Measurements from ENCODE around the gene PRMT2. TPM values are rescaled to one million over a fixed set of nuclear protein-coding genes. Genes with fewer than 3 reads are reported as not detected.
A peak's percentile ranks its signal among the peaks of the same experiment; 100 is the strongest.
"Not testable (repeated sequence)": the region's sequence is repeated elsewhere in the genome, so short reads cannot be mapped to it uniquely, and the experiment has no call there.

PRMT2 gene
- total RNA-seq, 2 donors from 2014 or later, result 81.3 to 95.1 TPM

GRCh38 chr21:46621457-46622182 lies 13.9 kb upstream of the PRMT2 start:
- H3K27me3 Mint-ChIP-seq (ENCODE audit: low read depth), result no peaks in the 10 kb centered on the region
- ATAC-seq (replicated peaks in 1 of 2) (peak; percentile 57 to 75), DNase-seq (peak in 1 of 2 donors; percentile 16)
- H3K9me3 Mint-ChIP-seq, result peaks cover 3 to 10% of the 10 kb centered on the region in 2 donors
- H3K27ac Mint-ChIP-seq, result peak overlapping the region; percentile 89
- H3K36me3 Mint-ChIP-seq (ENCODE audit: insufficient read depth in 2 of 2), result peaks cover 4 to 14% of the 10 kb centered on the region in 2 donors
- H3K4me1 Mint-ChIP-seq (ENCODE audit: low read depth), result peaks cover 40% of the 10 kb centered on the region
- peak overlapping the region; percentile 61 to 70 for H3K4me3 Mint-ChIP-seq

GRCh38 chr21:46622226-46622625 lies 13.2 kb upstream of the PRMT2 start:
- peak overlapping the region; percentile 89 for H3K27ac Mint-ChIP-seq
- H3K4me1 Mint-ChIP-seq (ENCODE audit: low read depth), result peaks cover 46% of the 10 kb centered on the region
- DNase-seq, result peak in 1 of 2 donors; percentile 17
- peaks cover 3 to 10% of the 10 kb centered on the region in 2 donors for H3K9me3 Mint-ChIP-seq
- peak; percentile 65 to 72 for ATAC-seq (replicated peaks in 1 of 2)
- peaks cover 4 to 15% of the 10 kb centered on the region in 2 donors for H3K36me3 Mint-ChIP-seq (ENCODE audit: insufficient read depth in 2 of 2)
- no peaks in the 10 kb centered on the region for H3K27me3 Mint-ChIP-seq (ENCODE audit: low read depth)
- H3K4me3 Mint-ChIP-seq, result peak overlapping the region; percentile 61 to 70

DNA sequence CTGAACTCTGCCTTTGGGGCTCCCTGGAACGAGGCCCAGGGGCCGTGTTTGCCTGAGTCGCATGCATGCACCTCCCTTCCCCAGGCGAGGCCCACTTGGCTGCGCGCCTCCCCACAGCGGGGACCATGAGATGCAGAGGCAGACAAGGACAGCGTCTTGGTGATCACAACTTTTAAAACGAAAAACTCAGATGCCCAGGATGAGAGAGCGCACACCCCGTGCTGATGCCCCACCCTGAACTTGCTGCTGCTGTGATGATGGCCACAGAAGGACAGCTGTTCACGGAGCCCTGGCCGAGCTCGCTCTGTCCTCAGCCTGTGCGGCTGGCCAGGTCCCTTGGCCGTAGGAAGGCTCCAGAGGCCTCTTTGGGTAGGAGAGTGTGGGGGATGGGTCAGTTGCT lies 11.4 kb upstream of the PRMT2 start:
- ATAC-seq (replicated peaks in 1 of 2) (no peak), DNase-seq (no peak)
- Mint-ChIP-seq H3K9me3 (peaks cover 6 to 13% of the 10 kb centered on the region in 2 donors), H3K4me3 (no peak overlapping the region), H3K27me3 (ENCODE audit: low read depth) (no peaks in the 10 kb centered on the region), H3K36me3 (ENCODE audit: insufficient read depth in 2 of 2) (peaks cover 4 to 15% of the 10 kb centered on the region in 2 donors), H3K27ac (no peak overlapping the region), H3K4me1 (ENCODE audit: low read depth) (peaks cover 55% of the 10 kb centered on the region)

- Mint-ChIP-seq H3K9me3 (peaks cover 6 to 13% of the 10 kb centered on the region in 2 donors), H3K36me3 (ENCODE audit: insufficient read depth in 2 of 2) (peaks cover 4 to 14% of the 10 kb centered on the region in 2 donors), H3K4me3 (no peak overlapping the region), H3K4me1 (ENCODE audit: low read depth) (peaks cover 57% of the 10 kb centered on the region), H3K27ac (no peak overlapping the region), H3K27me3 (ENCODE audit: low read depth) (no peaks in the 10 kb centered on the region)
- ATAC-seq (replicated peaks in 1 of 2) (no peak), DNase-seq (no peak)
These were observed 9.7 kb upstream of the PRMT2 start for GRCh38 chr21:46625759-46626158.

DNA sequence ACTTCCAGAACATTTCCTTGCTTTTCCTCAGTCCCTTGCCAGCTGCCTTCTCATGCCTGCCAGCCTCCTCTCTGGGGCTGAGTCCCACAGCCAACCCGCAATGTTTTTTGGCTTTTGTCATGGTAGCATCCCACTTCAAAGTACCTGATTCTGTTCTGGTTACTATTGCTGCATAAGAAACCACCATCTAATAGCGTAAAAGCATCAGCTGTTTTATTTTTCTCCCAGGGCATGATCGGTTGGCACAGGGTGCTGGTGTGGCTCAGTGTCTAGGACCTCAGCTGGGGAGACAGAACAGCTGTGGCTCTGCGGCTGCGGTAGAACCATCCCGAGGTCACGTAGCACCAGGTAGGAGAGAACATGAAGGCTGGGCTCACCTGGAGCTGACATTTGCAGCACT lies 8.9 kb upstream of the PRMT2 start:
- H3K4me1 Mint-ChIP-seq (ENCODE audit: low read depth), result peaks cover 49% of the 10 kb centered on the region
- DNase-seq, result no peak
- H3K36me3 Mint-ChIP-seq (ENCODE audit: insufficient read depth in 2 of 2), result peaks cover 5 to 16% of the 10 kb centered on the region in 2 donors
- H3K4me3 Mint-ChIP-seq, result peak overlapping the region; percentile 5 to 44
- ATAC-seq (replicated peaks in 1 of 2), result peak; percentile 27 to 58
- no peaks in the 10 kb centered on the region for H3K27me3 Mint-ChIP-seq (ENCODE audit: low read depth)
- H3K9me3 Mint-ChIP-seq, result peaks cover 6 to 13% of the 10 kb centered on the region in 2 donors
- peak overlapping the region; percentile 10 for H3K27ac Mint-ChIP-seq

DNA sequence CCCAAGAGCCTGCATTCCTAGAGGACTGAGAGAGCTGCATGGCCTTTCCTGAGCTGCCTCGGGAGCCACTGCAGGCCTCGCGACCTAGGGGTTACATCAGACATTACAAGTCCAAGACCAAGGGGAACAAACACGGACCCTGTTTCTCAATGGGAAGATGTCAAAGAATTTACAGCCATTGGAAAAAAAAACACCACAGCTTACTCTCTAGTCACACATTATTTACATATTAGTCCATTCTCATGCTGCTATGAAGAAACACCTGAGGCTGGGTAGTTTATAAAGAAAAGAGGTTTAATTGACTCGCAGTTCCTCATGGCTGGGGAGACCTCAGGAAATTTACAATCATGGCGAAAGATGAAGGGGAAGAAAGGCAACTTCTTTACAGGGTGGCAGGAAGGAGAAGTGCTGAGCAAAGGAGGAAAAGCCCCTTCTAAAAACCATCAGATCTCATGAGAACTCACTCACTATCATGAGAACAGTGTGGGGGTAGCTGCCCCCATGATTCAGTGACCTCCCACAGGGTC lies 8.4 kb upstream of the PRMT2 start:
- H3K4me1 Mint-ChIP-seq (ENCODE audit: low read depth), result peaks cover 44% of the 10 kb centered on the region
- no peak for ATAC-seq (replicated peaks in 1 of 2)
- no peak for DNase-seq
- H3K27me3 Mint-ChIP-seq (ENCODE audit: low read depth), result no peaks in the 10 kb centered on the region
- H3K36me3 Mint-ChIP-seq (ENCODE audit: insufficient read depth in 2 of 2), result peaks cover 6 to 16% of the 10 kb centered on the region in 2 donors
- peak overlapping the region; percentile 3 for H3K27ac Mint-ChIP-seq
- peak overlapping the region in 1 of 2 donors; percentile 44 for H3K4me3 Mint-ChIP-seq
- peaks cover 6 to 13% of the 10 kb centered on the region in 2 donors for H3K9me3 Mint-ChIP-seq

DNA sequence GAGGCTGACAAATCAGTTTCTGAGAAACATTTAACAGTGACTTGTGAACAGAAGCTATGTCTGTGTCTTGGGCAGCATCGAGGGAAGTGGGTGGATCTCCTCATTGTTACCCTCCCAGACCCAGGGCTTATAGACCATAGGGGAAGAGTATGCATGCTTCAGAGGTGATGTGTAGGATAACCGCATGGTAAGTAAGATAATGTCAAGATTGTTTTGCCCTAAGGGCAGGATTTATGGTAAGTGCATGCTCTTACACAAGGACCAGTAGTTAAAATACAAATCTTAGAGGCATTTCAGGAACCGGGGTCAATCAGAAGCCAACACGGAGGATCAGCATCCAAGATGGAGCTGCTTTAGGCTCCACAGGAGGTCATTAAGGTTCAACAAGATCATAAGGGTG lies 7.7 kb upstream of the PRMT2 start:
- no peak for DNase-seq
- Mint-ChIP-seq H3K27me3 (ENCODE audit: low read depth) (no peaks in the 10 kb centered on the region), H3K36me3 (ENCODE audit: insufficient read depth in 2 of 2) (peaks cover 6 to 16% of the 10 kb centered on the region in 2 donors), H3K4me3 (no peak overlapping the region), H3K9me3 (peaks cover 6 to 13% of the 10 kb centered on the region in 2 donors), H3K27ac (no peak overlapping the region), H3K4me1 (ENCODE audit: low read depth) (peaks cover 44% of the 10 kb centered on the region)
- ATAC-seq (replicated peaks in 1 of 2), result no peak

- ATAC-seq (replicated peaks in 1 of 2), result no peak
- Mint-ChIP-seq H3K27me3 (ENCODE audit: low read depth) (no peaks in the 10 kb centered on the region), H3K36me3 (ENCODE audit: insufficient read depth in 2 of 2) (peaks cover 6 to 16% of the 10 kb centered on the region in 2 donors), H3K4me1 (ENCODE audit: low read depth) (peaks cover 50% of the 10 kb centered on the region), H3K4me3 (no peak overlapping the region), H3K27ac (no peak overlapping the region), H3K9me3 (peaks cover 6 to 13% of the 10 kb centered on the region in 2 donors)
- no peak for DNase-seq
These were observed 6.6 kb upstream of the PRMT2 start for GRCh38 chr21:46628868-46629267.

DNA sequence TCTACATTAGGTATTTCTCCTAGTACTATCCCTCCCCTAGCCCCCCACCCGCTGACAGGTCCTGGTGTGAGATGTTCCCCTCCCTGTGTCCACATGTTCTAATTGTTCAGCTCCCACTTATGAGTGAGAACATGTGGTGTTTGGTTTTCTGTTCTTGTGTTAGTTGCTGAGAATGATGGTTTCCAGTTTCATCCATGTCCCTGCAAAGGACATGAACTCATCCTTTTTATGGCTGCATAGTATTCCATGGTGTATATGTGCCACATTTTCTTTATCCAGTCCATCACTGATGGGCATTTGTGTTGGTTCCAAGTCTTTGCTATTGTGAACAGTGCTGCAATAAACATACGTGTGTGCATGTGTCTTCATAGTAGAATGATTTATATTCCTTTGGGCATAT lies 4.6 kb upstream of the PRMT2 start:
- not testable (repeated sequence) for H3K4me3 Mint-ChIP-seq; ATAC-seq (replicated peaks in 1 of 2); DNase-seq; H3K36me3 Mint-ChIP-seq (ENCODE audit: insufficient read depth in 2 of 2); H3K27me3 Mint-ChIP-seq (ENCODE audit: low read depth); H3K27ac Mint-ChIP-seq; H3K9me3 Mint-ChIP-seq
- peaks cover 60% of the 10 kb centered on the region for H3K4me1 Mint-ChIP-seq (ENCODE audit: low read depth)

DNA sequence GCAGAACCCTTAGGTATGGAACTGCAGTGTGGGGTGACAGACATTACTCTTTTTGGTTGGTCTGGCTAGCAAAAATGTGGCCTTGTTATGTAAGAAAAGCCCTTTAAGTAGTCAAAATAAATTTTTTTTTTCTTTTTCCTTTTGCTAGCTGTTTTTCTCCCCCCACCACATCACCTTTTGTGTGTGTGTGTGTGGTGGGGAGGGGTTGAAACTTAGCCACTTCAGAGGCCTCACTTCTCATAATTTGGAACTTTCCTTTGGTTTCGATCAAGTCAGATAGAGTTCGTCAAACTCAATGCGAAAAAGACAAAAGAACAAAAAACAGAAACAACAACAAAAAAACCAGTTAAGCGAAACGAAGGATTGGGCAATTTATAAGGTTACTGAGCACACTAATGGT lies 1.9 kb upstream of the PRMT2 start:
- peaks cover 64% of the 10 kb centered on the region for H3K4me1 Mint-ChIP-seq (ENCODE audit: low read depth)
- no peak for ATAC-seq (replicated peaks in 1 of 2)
- no peaks in the 10 kb centered on the region for H3K27me3 Mint-ChIP-seq (ENCODE audit: low read depth)
- H3K9me3 Mint-ChIP-seq, result no peaks in the 10 kb centered on the region
- peak overlapping the region; percentile 64 to 68 for H3K4me3 Mint-ChIP-seq
- peak in 1 of 2 donors; percentile 30 for DNase-seq
- peaks cover 5 to 6% of the 10 kb centered on the region in 2 donors for H3K36me3 Mint-ChIP-seq (ENCODE audit: insufficient read depth in 2 of 2)
- H3K27ac Mint-ChIP-seq, result peak overlapping the region; percentile 22

DNA sequence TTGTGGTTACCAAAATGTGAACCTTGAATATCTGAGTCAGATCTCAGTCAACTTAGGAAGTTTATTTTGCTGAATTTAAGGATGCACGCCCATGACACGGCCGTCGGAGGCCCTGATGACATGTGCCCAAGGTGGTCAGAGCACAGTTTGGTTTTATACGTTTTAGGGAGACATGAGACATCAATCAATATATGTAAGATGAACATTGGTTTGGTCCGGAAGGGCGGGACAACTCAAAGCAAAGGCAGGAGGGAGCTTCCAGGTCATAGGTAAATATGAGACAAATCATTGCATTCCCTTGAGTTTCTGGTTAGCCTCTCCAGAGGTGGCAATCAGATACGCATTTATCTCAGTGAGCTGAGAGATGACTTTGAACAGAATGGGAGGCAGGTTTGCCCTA lies 1.0 kb upstream of the PRMT2 start:
- DNase-seq (peak; percentile 43), ATAC-seq (replicated peaks in 1 of 2) (peak in 1 of 2 donors; percentile 6)
- H3K4me1 Mint-ChIP-seq (ENCODE audit: low read depth), result peaks cover 65% of the 10 kb centered on the region
- peak overlapping the region; percentile 67 for H3K27ac Mint-ChIP-seq
- H3K36me3 Mint-ChIP-seq (ENCODE audit: insufficient read depth in 2 of 2), result peaks cover 5 to 11% of the 10 kb centered on the region in 2 donors
- H3K9me3 Mint-ChIP-seq, result no peaks in the 10 kb centered on the region
- no peaks in the 10 kb centered on the region for H3K27me3 Mint-ChIP-seq (ENCODE audit: low read depth)
- H3K4me3 Mint-ChIP-seq, result peak overlapping the region; percentile 98 to 100

GRCh38 chr21:46634966-46635323 lies 529 bp upstream of the PRMT2 start:
- peak overlapping the region; percentile 67 for H3K27ac Mint-ChIP-seq
- peak in 1 of 2 donors; percentile 46 for DNase-seq
- no peaks in the 10 kb centered on the region for H3K27me3 Mint-ChIP-seq (ENCODE audit: low read depth)
- peaks cover 67% of the 10 kb centered on the region for H3K4me1 Mint-ChIP-seq (ENCODE audit: low read depth)
- H3K4me3 Mint-ChIP-seq, result peak overlapping the region; percentile 98 to 100
- H3K9me3 Mint-ChIP-seq, result no peaks in the 10 kb centered on the region
- peak in 1 of 2 donors; percentile 10 for ATAC-seq (replicated peaks in 1 of 2)
- H3K36me3 Mint-ChIP-seq (ENCODE audit: insufficient read depth in 2 of 2), result peaks cover 6 to 16% of the 10 kb centered on the region in 2 donors

DNA sequence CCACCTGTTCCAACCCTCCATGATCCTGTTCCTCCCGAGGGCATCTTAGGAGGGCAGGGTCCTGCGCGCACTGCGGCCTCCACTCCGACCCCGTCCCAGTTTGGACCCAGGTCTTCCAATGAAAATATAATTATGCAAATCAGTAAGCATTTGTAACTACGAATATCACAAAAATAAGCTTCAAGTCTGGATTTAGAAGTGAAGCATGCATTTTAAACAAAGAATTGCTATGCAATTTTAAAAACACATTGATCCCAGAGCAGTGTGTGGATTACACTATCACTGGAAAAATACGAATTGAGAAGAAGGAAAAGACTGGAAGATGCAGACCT lies 673 bp downstream of the PRMT2 start:
- DNase-seq, result no peak
- Mint-ChIP-seq H3K36me3 (ENCODE audit: insufficient read depth in 2 of 2) (peaks cover 10 to 27% of the 10 kb centered on the region in 2 donors), H3K27ac (peak overlapping the region; percentile 98), H3K27me3 (ENCODE audit: low read depth) (no peaks in the 10 kb centered on the region), H3K9me3 (no peaks in the 10 kb centered on the region), H3K4me3 (peak overlapping the region; percentile 98 to 100), H3K4me1 (ENCODE audit: low read depth) (peaks cover 79% of the 10 kb centered on the region)
- no peak for ATAC-seq (replicated peaks in 1 of 2)
